KMS-11 (cell line): ENCODE results near the gene PCYOX1L.

Experiments
- H2AFZ ChIP-seq: fragments of 200-600 bp; sonication (generic); 2 replicates; pipeline ENCODE4 v1.6.1; 2016; ENCODE audit warnings: antibody characterized with exemption, mixed run types, low read depth
- H3K27ac ChIP-seq: fragments of 200-600 bp; sonication (generic); 2 replicates; pipeline ENCODE4 v1.6.1; 2016; ENCODE audit warnings: mild to moderate bottlenecking, mixed run types
- H3K27me3 ChIP-seq: fragments of 200-600 bp; sonication (generic); 2 replicates; pipeline ENCODE4 v1.6.1; 2017; ENCODE audit warnings: mild to moderate bottlenecking, low read depth, mixed run types, moderate library complexity; ENCODE audit not compliant: insufficient read depth
- H3K36me3 ChIP-seq: fragments of 200-600 bp; sonication (generic); 2 replicates; pipeline ENCODE4 v1.6.1; 2017; ENCODE audit warnings: mild to moderate bottlenecking, mixed run types; ENCODE audit not compliant: insufficient read depth
- H3K4me1 ChIP-seq: fragments of 200-600 bp; sonication (generic); 2 replicates; pipeline ENCODE4 v1.6.1; 2016; ENCODE audit warnings: mild to moderate bottlenecking, low read depth, mixed run types; ENCODE audit not compliant: poor library complexity, severe bottlenecking
- H3K4me2 ChIP-seq: fragments of 200-600 bp; sonication (generic); 2 replicates; pipeline ENCODE4 v1.7.0; 2016; ENCODE audit warnings: mild to moderate bottlenecking, mixed run types
- H3K4me3 ChIP-seq: fragments of 200-600 bp; sonication (generic); IDR thresholded peaks from 2 replicates; pipeline ENCODE4 v1.6.1; 2017; ENCODE audit warnings: low read depth, low read length, mixed read lengths; ENCODE audit not compliant: insufficient read depth
- H3K79me2 ChIP-seq: fragments of 200-600 bp; sonication (generic); 2 replicates; pipeline ENCODE4 v1.6.1; 2016; ENCODE audit warnings: low read depth, mixed run types; ENCODE audit not compliant: insufficient read depth
- H3K9ac ChIP-seq: fragments of 200-600 bp; sonication (generic); 2 replicates; pipeline ENCODE4 v1.6.1; 2016; ENCODE audit warnings: mild to moderate bottlenecking, mixed run types
- H4K20me1 ChIP-seq: fragments of 200-600 bp; sonication (generic); 2 replicates; pipeline ENCODE4 v1.6.1; 2016; ENCODE audit warnings: mild to moderate bottlenecking, mixed run types; ENCODE audit not compliant: insufficient read depth
- CTCF ChIP-seq: fragments of 200-600 bp; sonication (generic); conservative IDR thresholded peaks from 2 replicates; pipeline ENCODE4 v1.6.1; 2017; ENCODE audit warnings: low read depth, mild to moderate bottlenecking, antibody characterized with exemption, low read length, moderate library complexity, mixed read lengths

PCYOX1L gene

GRCh38 chr5:149323621-149324205 lies 34.1 kb upstream of the PCYOX1L start:
- no peak overlapping the region for H3K4me3 ChIP-seq
- no peaks in the 10 kb centered on the region for H3K36me3 ChIP-seq
- no peak overlapping the region for H3K9ac ChIP-seq
- no peak overlapping the region for H2AFZ ChIP-seq
- H4K20me1 ChIP-seq: no peaks in the 10 kb centered on the region
- H3K27ac ChIP-seq: no peak overlapping the region
- H3K79me2 ChIP-seq: no peaks in the 10 kb centered on the region
- H3K4me1 ChIP-seq: no peaks in the 10 kb centered on the region
- TF ChIP-seq CTCF: no peak
- H3K4me2 ChIP-seq: no peak overlapping the region
- no peaks in the 10 kb centered on the region for H3K27me3 ChIP-seq

GRCh38 chr5:149324641-149325040 lies 33.2 kb upstream of the PCYOX1L start:
- Histone ChIP-seq H4K20me1 (no peaks in the 10 kb centered on the region), H3K4me3 (no peak overlapping the region), H3K79me2 (no peaks in the 10 kb centered on the region), H3K27ac (no peak overlapping the region), H3K9ac (no peak overlapping the region), H3K4me1 (no peaks in the 10 kb centered on the region), H3K36me3 (no peaks in the 10 kb centered on the region), H2AFZ (no peak overlapping the region), H3K27me3 (no peaks in the 10 kb centered on the region), H3K4me2 (no peak overlapping the region)
- TF ChIP-seq CTCF: no peak

GRCh38 chr5:149325166-149325735 lies 32.6 kb upstream of the PCYOX1L start:
- H2AFZ ChIP-seq: no peak overlapping the region
- no peak overlapping the region for H3K27ac ChIP-seq

GRCh38 chr5:149325894-149326293 lies 32.0 kb upstream of the PCYOX1L start:
- Histone ChIP-seq H2AFZ (no peak overlapping the region), H3K27me3 (no peaks in the 10 kb centered on the region), H3K4me1 (no peaks in the 10 kb centered on the region), H3K9ac (no peak overlapping the region), H3K4me3 (no peak overlapping the region), H3K4me2 (no peak overlapping the region), H3K79me2 (no peaks in the 10 kb centered on the region), H3K36me3 (no peaks in the 10 kb centered on the region), H4K20me1 (no peaks in the 10 kb centered on the region), H3K27ac (no peak overlapping the region)
- no peak for TF ChIP-seq CTCF

More at GRCh38 chr5:149325166-149325735, 32.6 kb upstream of the PCYOX1L start:
- H3K4me2 ChIP-seq: no peak overlapping the region
- no peaks in the 10 kb centered on the region for H3K79me2 ChIP-seq
- TF ChIP-seq CTCF: no peak
- no peaks in the 10 kb centered on the region for H3K36me3 ChIP-seq
- no peaks in the 10 kb centered on the region for H3K4me1 ChIP-seq
- no peaks in the 10 kb centered on the region for H3K27me3 ChIP-seq
- H3K9ac ChIP-seq: no peak overlapping the region
- H3K4me3 ChIP-seq: no peak overlapping the region
- H4K20me1 ChIP-seq: no peaks in the 10 kb centered on the region
